KOPT-K1 (cell line): Measurements from ENCODE around the gene ZBTB24.

Source experiments
- H3K27ac ChIP-seq: fragments of 200-600 bp; sonication (generic); 2 replicates; pipeline ENCODE4 v1.5.1; 2016; ENCODE audit warnings: antibody characterized with exemption, mild to moderate bottlenecking, low read depth, low read length; ENCODE audit not compliant: poor library complexity, severe bottlenecking
- H3K36me3 ChIP-seq: fragments of 200-600 bp; sonication (generic); 2 replicates; pipeline ENCODE4 v1.5.1; 2017; ENCODE audit warnings: antibody characterized with exemption, mild to moderate bottlenecking, low read length, moderate library complexity; ENCODE audit not compliant: insufficient read depth
- H3K9me3 ChIP-seq: fragments of 200-600 bp; sonication (generic); 2 replicates; pipeline ENCODE4 v1.5.1; 2017; ENCODE audit warnings: antibody characterized with exemption, low read length, mild to moderate bottlenecking; ENCODE audit not compliant: insufficient read depth, poor library complexity, severe bottlenecking

The ZBTB24 gene

GRCh38 chr6:109508166-109508860 lies 25.3 kb upstream of the ZBTB24 start:
- H3K9me3 ChIP-seq: peaks cover 17% of the 10 kb centered on the region
- no peak overlapping the region for H3K27ac ChIP-seq
- H3K36me3 ChIP-seq: no peaks in the 10 kb centered on the region

- Histone ChIP-seq H3K27ac (no peak overlapping the region), H3K36me3 (no peaks in the 10 kb centered on the region), H3K9me3 (peaks cover 17% of the 10 kb centered on the region)
Observed at GRCh38 chr6:109507490-109508072, 24.6 kb upstream of the ZBTB24 start.

- Histone ChIP-seq H3K36me3 (no peaks in the 10 kb centered on the region), H3K9me3 (peaks cover 17% of the 10 kb centered on the region), H3K27ac (no peak overlapping the region)
Observed at GRCh38 chr6:109506841-109507240, 23.8 kb upstream of the ZBTB24 start.

- no peak overlapping the region for H3K27ac ChIP-seq
- peaks cover 17% of the 10 kb centered on the region for H3K9me3 ChIP-seq
- H3K36me3 ChIP-seq: no peaks in the 10 kb centered on the region
Observed at GRCh38 chr6:109506314-109506713, 23.3 kb upstream of the ZBTB24 start.

- Histone ChIP-seq H3K36me3 (no peaks in the 10 kb centered on the region), H3K27ac (no peak overlapping the region), H3K9me3 (no peaks in the 10 kb centered on the region)
Observed at GRCh38 chr6:109503327-109504224, 20.6 kb upstream of the ZBTB24 start.

GRCh38 chr6:109498936-109499335 lies 15.9 kb upstream of the ZBTB24 start:
- Histone ChIP-seq H3K36me3 (no peaks in the 10 kb centered on the region), H3K9me3 (no peaks in the 10 kb centered on the region), H3K27ac (no peak overlapping the region)

GRCh38 chr6:109498052-109498451 lies 15.0 kb upstream of the ZBTB24 start:
- no peak overlapping the region for H3K27ac ChIP-seq
- no peaks in the 10 kb centered on the region for H3K36me3 ChIP-seq
- no peaks in the 10 kb centered on the region for H3K9me3 ChIP-seq

- Histone ChIP-seq H3K36me3 (no peaks in the 10 kb centered on the region), H3K9me3 (no peaks in the 10 kb centered on the region), H3K27ac (no peak overlapping the region)
Observed at GRCh38 chr6:109496036-109496772, 13.2 kb upstream of the ZBTB24 start.

GRCh38 chr6:109493865-109494264 lies 10.8 kb upstream of the ZBTB24 start:
- H3K36me3 ChIP-seq: no peaks in the 10 kb centered on the region
- H3K9me3 ChIP-seq: no peaks in the 10 kb centered on the region
- no peak overlapping the region for H3K27ac ChIP-seq

GRCh38 chr6:109491207-109491938 lies 8.4 kb upstream of the ZBTB24 start:
- no peaks in the 10 kb centered on the region for H3K9me3 ChIP-seq
- H3K36me3 ChIP-seq: no peaks in the 10 kb centered on the region
- peak overlapping the region; percentile 46 for H3K27ac ChIP-seq

- H3K27ac ChIP-seq: peak overlapping the region; percentile 46
- H3K9me3 ChIP-seq: no peaks in the 10 kb centered on the region
- H3K36me3 ChIP-seq: no peaks in the 10 kb centered on the region
Observed at GRCh38 chr6:109490713-109491112, 7.7 kb upstream of the ZBTB24 start.

- Histone ChIP-seq H3K36me3 (no peaks in the 10 kb centered on the region), H3K27ac (no peak overlapping the region), H3K9me3 (no peaks in the 10 kb centered on the region)
Observed at GRCh38 chr6:109488001-109488400, 5.0 kb upstream of the ZBTB24 start.

- H3K27ac ChIP-seq: no peak overlapping the region
- no peaks in the 10 kb centered on the region for H3K9me3 ChIP-seq
- H3K36me3 ChIP-seq: peaks cover 8% of the 10 kb centered on the region
Observed at GRCh38 chr6:109486068-109486467, 3.0 kb upstream of the ZBTB24 start.

- H3K36me3 ChIP-seq: peaks cover 15% of the 10 kb centered on the region
- H3K27ac ChIP-seq: no peak overlapping the region
- no peaks in the 10 kb centered on the region for H3K9me3 ChIP-seq
Observed at GRCh38 chr6:109485266-109485935, 2.4 kb upstream of the ZBTB24 start.
